Karpas-422 (cell line): Measurements from ENCODE around the gene GLB1L2. TPM values are rescaled to one million over a fixed set of nuclear protein-coding genes. Genes with fewer than 3 reads are reported as not detected.

ENCODE experiments used
- DNase-seq: peaks from one replicate; pipeline ENCODE4 v3.0.0-alpha.2; 2015
- H2AFZ ChIP-seq: fragments of 200-600 bp; sonication (generic); 2 replicates; pipeline ENCODE4 v1.6.1; 2014; ENCODE audit warnings: antibody characterized with exemption, low read length, mixed read lengths
- H3K27ac ChIP-seq: fragments of 200-600 bp; sonication (generic); 2 replicates; pipeline ENCODE4 v1.5.1; 2014; ENCODE audit warnings: mild to moderate bottlenecking, low read length, moderate library complexity
- H3K27me3 ChIP-seq: fragments of 200-600 bp; sonication (generic); 2 replicates; pipeline ENCODE4 v1.6.1; 2014; ENCODE audit warnings: low read length, mixed read lengths
- H3K36me3 ChIP-seq: fragments of 200-600 bp; sonication (generic); 2 replicates; pipeline ENCODE4 v1.6.1; 2014; ENCODE audit warnings: low read length, mixed read lengths; ENCODE audit not compliant: insufficient read depth
- H3K4me1 ChIP-seq: fragments of 200-600 bp; sonication (generic); 2 replicates; pipeline ENCODE4 v1.6.1; 2014; ENCODE audit warnings: mild to moderate bottlenecking, low read length, mixed read lengths
- H3K4me2 ChIP-seq: fragments of 200-600 bp; sonication (generic); 2 replicates; pipeline ENCODE4 v1.6.1; 2014; ENCODE audit warnings: low read length, low read depth, mild to moderate bottlenecking; ENCODE audit not compliant: poor library complexity, severe bottlenecking
- H3K4me3 ChIP-seq: fragments of 200-600 bp; sonication (generic); 2 replicates; pipeline ENCODE4 v1.5.1; 2014; ENCODE audit warnings: mild to moderate bottlenecking, antibody characterized with exemption, low read length, mixed read lengths
- H3K79me2 ChIP-seq: fragments of 200-600 bp; sonication (generic); 2 replicates; pipeline ENCODE4 v1.6.1; 2014; ENCODE audit warnings: mild to moderate bottlenecking, low read length, mixed read lengths
- H3K9ac ChIP-seq: fragments of 200-600 bp; sonication (generic); 2 replicates; pipeline ENCODE4 v1.6.0; 2014; ENCODE audit warnings: low read length
- H3K9me2 ChIP-seq: fragments of 200-600 bp; sonication (generic), shearing (Covaris generic); replicated peaks from 2 replicates; pipeline ENCODE4 v1.6.0; 2014; ENCODE audit warnings: mild to moderate bottlenecking, low read length, moderate library complexity; ENCODE audit not compliant: insufficient read depth
- H3K9me3 ChIP-seq: fragments of 300-700, 200-600 bp; sonication (generic); 2 replicates; pipeline ENCODE4 v1.6.1; 2014; ENCODE audit warnings: low read length, mixed read lengths
- H4K20me1 ChIP-seq: fragments of 200-600 bp; sonication (generic); 2 replicates; pipeline ENCODE4 v1.6.1; 2014; ENCODE audit warnings: mild to moderate bottlenecking, antibody characterized with exemption, low read length, low read depth; ENCODE audit not compliant: insufficient read depth
- total RNA-seq: library from RNA; depleted of rRNA; stranded (reverse); fragments of >200 nt; shearing (Covaris generic); gene quantifications from 2 replicates; pipeline ENCODE4 v1.2.3, GENCODE V29; 2014; ENCODE audit warnings: low replicate concordance

GLB1L2 gene
- total RNA-seq, 1 experiment from 2014 or later: not detected

DNA sequence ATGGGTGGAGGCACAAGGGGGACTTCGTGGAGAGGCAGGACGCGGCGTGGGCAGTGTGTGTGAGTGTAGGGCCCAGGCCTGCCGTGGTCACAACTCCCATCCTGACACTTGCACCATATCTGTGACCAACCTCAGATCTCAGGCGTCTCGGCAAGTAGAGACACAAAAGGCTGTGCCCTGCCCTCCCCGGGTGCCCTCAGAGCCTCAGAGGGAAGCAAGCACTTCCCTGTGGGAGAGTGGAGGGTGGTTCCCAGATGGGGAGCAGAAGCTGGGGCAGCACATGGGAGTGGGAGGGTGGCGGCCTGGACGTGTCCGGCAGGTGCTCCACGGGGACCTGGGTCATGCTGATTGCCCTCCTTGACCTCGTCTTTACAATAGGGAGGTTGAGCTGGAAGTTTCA, 59.9 kb downstream of the GLB1L2 start:
- no peak overlapping the region for H3K27ac ChIP-seq
- no peaks in the 10 kb centered on the region for H3K9me3 ChIP-seq
- H3K9ac ChIP-seq: no peak overlapping the region
- H4K20me1 ChIP-seq: no peaks in the 10 kb centered on the region
- no peak overlapping the region for H3K4me2 ChIP-seq
- no peaks in the 10 kb centered on the region for H3K79me2 ChIP-seq
- H3K36me3 ChIP-seq: no peaks in the 10 kb centered on the region
- H3K9me2 ChIP-seq: no peaks in the 10 kb centered on the region
- DNase-seq: no peak
- no peaks in the 10 kb centered on the region for H3K27me3 ChIP-seq
- H3K4me1 ChIP-seq: no peaks in the 10 kb centered on the region
- no peak overlapping the region for H2AFZ ChIP-seq
- H3K4me3 ChIP-seq: no peak overlapping the region

DNA sequence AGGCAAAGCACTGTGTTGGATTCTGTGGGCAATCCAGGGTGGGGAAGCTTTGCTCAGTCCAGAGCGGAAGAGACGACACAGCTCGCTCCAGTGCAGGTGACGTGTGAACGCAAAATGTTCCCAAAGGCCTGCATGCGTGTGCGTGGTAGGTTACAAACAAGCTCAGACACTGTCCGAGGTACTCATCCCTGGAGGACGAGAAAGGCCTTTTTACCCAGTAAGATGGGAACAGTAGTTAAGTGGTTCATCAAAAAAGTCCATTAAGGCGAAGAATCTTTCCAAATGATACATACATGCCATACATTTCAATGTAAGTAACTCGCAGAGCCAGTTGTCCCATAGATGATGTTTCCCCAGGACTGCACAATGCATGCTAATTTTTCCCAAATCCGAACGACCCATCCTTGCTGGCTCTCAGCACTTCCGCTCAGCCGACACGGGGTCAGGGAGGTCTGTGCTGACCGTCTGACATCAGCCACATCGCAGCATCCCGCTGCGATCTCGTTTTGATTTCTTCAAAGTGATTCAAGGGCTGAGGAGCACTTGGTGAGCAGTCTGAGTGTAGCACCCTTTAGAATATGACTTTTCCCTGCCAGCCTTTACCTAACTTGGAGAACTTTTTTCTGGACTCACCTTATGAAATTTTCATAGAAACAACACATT, 61.3 kb downstream of the GLB1L2 start:
- H3K9ac ChIP-seq: no peak overlapping the region
- no peak overlapping the region for H3K4me2 ChIP-seq
- no peak overlapping the region for H3K27ac ChIP-seq
- no peaks in the 10 kb centered on the region for H3K27me3 ChIP-seq
- no peak for DNase-seq
- H2AFZ ChIP-seq: no peak overlapping the region
- H3K9me3 ChIP-seq: no peaks in the 10 kb centered on the region
- H3K4me1 ChIP-seq: no peaks in the 10 kb centered on the region
- no peaks in the 10 kb centered on the region for H3K9me2 ChIP-seq
- H4K20me1 ChIP-seq: no peaks in the 10 kb centered on the region
- H3K4me3 ChIP-seq: no peak overlapping the region
- no peaks in the 10 kb centered on the region for H3K79me2 ChIP-seq
- no peaks in the 10 kb centered on the region for H3K36me3 ChIP-seq

DNA sequence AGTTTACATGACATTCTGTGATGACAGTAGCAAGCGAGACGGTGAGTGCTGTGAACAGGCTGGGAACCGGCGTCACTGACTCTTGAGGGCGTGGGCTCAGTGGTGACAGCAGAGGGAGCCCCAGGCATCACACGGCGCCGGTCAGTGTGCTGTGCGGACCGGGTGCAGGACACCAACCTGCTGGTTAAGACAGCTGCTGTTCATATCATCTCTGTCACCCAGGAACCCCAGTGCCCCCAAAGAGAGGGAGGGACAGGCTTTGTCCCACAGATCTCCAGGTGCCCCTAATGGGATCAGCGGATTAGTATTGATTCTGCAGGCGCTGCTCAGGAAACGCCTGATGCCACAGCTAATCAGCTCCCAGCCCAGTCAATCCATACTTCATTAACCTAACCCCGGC, 61.9 kb downstream of the GLB1L2 start:
- Histone ChIP-seq H3K27me3 (no peaks in the 10 kb centered on the region), H3K9me3 (no peaks in the 10 kb centered on the region), H3K9me2 (no peaks in the 10 kb centered on the region), H3K4me1 (no peaks in the 10 kb centered on the region), H2AFZ (no peak overlapping the region), H3K36me3 (no peaks in the 10 kb centered on the region), H4K20me1 (no peaks in the 10 kb centered on the region), H3K4me2 (no peak overlapping the region), H3K79me2 (no peaks in the 10 kb centered on the region), H3K27ac (no peak overlapping the region), H3K4me3 (no peak overlapping the region), H3K9ac (no peak overlapping the region)
- no peak for DNase-seq

DNA sequence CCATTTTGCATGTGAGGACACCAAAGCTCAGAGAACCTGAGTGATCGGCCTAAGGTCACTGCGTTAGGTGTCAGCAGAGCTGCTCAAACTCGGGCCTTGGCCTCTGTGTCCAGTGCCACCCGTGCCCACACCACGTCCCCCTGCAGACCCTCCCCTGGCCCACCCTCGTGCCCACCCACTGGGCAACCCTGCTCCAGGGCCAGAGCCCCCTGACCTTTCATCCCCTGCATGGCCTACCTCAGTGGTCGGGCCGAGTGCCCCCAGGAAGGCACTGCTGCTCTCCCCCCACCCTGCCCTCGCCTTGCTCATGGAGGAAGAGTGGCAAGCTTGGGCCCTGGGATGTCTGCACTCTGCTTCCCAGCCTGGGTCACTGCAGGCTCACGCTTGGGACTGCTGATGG, 62.5 kb downstream of the GLB1L2 start:
- Histone ChIP-seq H3K36me3 (no peaks in the 10 kb centered on the region), H3K9me2 (no peaks in the 10 kb centered on the region), H4K20me1 (no peaks in the 10 kb centered on the region), H2AFZ (no peak overlapping the region), H3K27me3 (no peaks in the 10 kb centered on the region), H3K79me2 (no peaks in the 10 kb centered on the region), H3K27ac (no peak overlapping the region), H3K9ac (no peak overlapping the region), H3K4me3 (no peak overlapping the region), H3K9me3 (no peaks in the 10 kb centered on the region), H3K4me2 (no peak overlapping the region), H3K4me1 (no peaks in the 10 kb centered on the region)
- DNase-seq: no peak

DNA sequence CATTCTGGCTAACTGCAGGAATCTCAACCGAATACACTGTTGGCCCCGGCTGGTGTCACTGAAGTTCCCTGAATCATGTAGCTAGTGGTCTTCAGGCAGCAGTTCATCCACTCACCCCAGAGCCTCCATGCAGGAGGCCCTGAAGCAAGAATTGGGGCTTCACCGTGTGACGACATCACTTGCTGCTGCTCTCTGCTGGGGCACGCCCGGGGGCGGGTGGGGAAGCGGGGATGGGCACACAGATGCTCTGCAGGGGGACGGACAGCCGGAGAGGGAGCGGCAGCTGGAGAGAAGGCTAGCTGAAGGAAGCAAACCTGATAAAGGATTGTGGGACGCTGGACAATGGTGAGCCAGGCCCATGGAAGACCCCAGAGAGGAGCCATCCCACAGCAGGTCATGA, 63.2 kb downstream of the GLB1L2 start:
- no peaks in the 10 kb centered on the region for H4K20me1 ChIP-seq
- no peak overlapping the region for H3K9ac ChIP-seq
- H3K4me3 ChIP-seq: no peak overlapping the region
- no peak for DNase-seq
- no peaks in the 10 kb centered on the region for H3K27me3 ChIP-seq
- H3K4me1 ChIP-seq: no peaks in the 10 kb centered on the region
- H3K4me2 ChIP-seq: no peak overlapping the region
- no peaks in the 10 kb centered on the region for H3K9me2 ChIP-seq
- no peak overlapping the region for H3K27ac ChIP-seq
- no peaks in the 10 kb centered on the region for H3K36me3 ChIP-seq
- no peaks in the 10 kb centered on the region for H3K79me2 ChIP-seq
- no peak overlapping the region for H2AFZ ChIP-seq
- no peaks in the 10 kb centered on the region for H3K9me3 ChIP-seq

DNA sequence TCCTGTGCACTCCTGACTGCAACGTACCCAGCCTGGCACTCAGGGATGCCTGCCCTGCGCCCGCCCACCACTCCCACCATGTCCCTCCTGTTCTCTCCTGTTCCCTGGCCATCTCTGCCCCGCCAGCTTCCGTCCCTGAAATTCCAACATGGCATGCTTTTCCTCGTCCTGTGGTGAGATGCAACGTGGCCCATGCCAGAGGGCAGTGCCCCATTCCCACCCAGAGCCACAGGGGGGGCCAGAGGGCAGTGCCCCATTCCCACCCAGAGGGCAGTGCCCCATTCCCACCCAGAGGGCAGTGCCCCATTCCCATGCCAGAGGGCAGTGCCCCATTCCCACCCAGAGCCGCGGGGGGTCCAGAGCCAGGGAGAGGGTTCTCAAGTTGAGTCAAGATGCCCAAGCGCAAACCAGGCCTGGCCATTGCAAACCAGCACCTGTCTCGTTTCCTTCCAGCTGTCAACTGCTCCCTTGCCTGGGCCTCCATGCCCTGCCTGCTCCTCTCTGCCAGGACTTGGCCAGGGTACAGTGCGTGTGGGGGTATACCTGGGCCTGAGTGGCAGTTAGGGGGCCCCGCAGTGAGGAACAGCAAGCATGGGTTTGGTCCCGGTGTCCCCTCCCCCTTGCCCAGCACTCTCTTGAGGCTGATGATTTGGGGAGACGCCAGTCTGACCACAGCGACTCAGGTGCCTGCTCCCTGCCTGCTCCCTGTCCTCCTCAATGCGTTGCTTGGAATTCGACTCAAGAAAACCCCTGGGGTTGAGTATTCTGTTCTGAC, 65.7 kb downstream of the GLB1L2 start:
- Histone ChIP-seq H3K9ac (no peak overlapping the region), H3K4me2 (no peak overlapping the region), H2AFZ (no peak overlapping the region), H3K4me3 (no peak overlapping the region), H3K27me3 (no peaks in the 10 kb centered on the region), H3K4me1 (no peaks in the 10 kb centered on the region), H3K9me2 (no peaks in the 10 kb centered on the region), H3K9me3 (no peaks in the 10 kb centered on the region), H4K20me1 (no peaks in the 10 kb centered on the region), H3K27ac (no peak overlapping the region), H3K79me2 (no peaks in the 10 kb centered on the region), H3K36me3 (no peaks in the 10 kb centered on the region)
- no peak for DNase-seq

DNA sequence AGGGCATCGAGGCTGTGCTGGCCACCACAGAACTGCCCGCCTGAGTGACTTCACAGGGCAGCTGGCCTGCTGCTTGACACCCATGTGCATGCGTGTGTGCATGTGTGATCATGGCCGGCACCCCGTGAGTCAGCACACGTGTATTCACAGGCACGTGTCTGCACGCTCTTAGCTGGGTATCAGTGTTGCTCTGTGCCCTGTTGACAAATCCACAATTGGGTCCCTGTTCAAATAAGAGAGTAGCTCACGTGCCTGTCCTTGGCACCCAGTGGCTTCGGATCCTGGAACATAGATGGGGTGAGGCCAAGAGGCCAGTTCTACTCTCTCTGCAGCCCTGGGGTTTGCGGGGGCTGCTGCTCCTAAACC, 66.3 kb downstream of the GLB1L2 start:
- H2AFZ ChIP-seq: no peak overlapping the region
- H3K4me2 ChIP-seq: no peak overlapping the region
- H4K20me1 ChIP-seq: no peaks in the 10 kb centered on the region
- H3K9me2 ChIP-seq: no peaks in the 10 kb centered on the region
- no peak for DNase-seq
- H3K9ac ChIP-seq: no peak overlapping the region
- no peak overlapping the region for H3K27ac ChIP-seq
- no peak overlapping the region for H3K4me3 ChIP-seq
- H3K4me1 ChIP-seq: no peaks in the 10 kb centered on the region
- H3K36me3 ChIP-seq: no peaks in the 10 kb centered on the region
- no peaks in the 10 kb centered on the region for H3K27me3 ChIP-seq
- H3K79me2 ChIP-seq: no peaks in the 10 kb centered on the region
- H3K9me3 ChIP-seq: no peaks in the 10 kb centered on the region

DNA sequence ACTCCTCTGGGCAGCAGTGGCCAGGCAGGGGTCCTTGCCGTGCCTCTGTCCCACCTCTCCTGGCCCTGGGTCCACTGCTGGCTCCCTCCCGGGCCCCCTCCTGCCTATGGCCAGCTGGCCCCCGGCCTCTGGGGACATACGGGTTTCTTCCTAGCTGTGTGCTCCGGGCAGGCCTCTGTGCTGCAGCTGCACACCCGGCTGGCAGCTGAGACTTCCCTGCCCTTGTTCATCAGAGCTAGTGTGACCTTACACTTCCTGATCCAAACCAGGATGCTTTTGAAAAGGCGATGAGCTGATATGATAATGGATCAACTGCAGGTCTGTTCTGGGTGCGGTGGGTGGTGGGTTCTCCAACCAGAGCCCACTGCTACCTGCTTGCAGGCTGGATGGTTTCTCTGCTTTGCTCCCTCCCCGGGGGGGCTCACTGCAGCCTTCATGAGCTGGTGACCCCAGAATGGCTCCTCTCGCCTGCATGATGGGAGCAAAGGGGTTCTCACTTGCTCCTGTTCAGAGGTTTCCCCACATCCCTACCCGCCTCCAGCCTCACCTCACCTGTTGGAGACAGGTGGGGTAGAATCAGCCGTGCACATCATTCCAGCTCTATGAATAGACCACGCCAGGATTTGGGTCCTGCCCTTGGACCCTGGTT, 67.0 kb downstream of the GLB1L2 start:
- Histone ChIP-seq H3K9me2 (no peaks in the 10 kb centered on the region), H2AFZ (no peak overlapping the region), H3K4me3 (no peak overlapping the region), H3K79me2 (no peaks in the 10 kb centered on the region), H3K27ac (no peak overlapping the region), H3K27me3 (no peaks in the 10 kb centered on the region), H3K36me3 (no peaks in the 10 kb centered on the region), H3K4me2 (no peak overlapping the region), H3K9me3 (no peaks in the 10 kb centered on the region), H4K20me1 (no peaks in the 10 kb centered on the region), H3K4me1 (no peaks in the 10 kb centered on the region), H3K9ac (no peak overlapping the region)
- no peak for DNase-seq
